ENCODE measurements around the gene BAHCC1.

The BAHCC1 gene

GRCh38 chr17:81444610-81445339 lies 49.5 kb downstream of the BAHCC1 start:
- Histone ChIP-seq H3K27ac (ENCODE audit: low read depth, low read length, poor library complexity, severe bottlenecking) (no peak overlapping the region), H3K79me2 (ENCODE audit: insufficient read depth, low read length) (no peaks in the 10 kb centered on the region), H3K4me2 (ENCODE audit: low read length) (no peak overlapping the region), H4K20me1 (ENCODE audit: insufficient read depth, low read length) (no peaks in the 10 kb centered on the region), H3K4me3 (ENCODE audit: low read depth, low read length, poor library complexity, severe bottlenecking) (no peak overlapping the region), H3K9me2 (ENCODE audit: low read depth, low read length) (no peaks in the 10 kb centered on the region), H3K36me3 (ENCODE audit: insufficient read depth, low read length) (no peaks in the 10 kb centered on the region), H3K4me1 (ENCODE audit: insufficient read depth, low read length, severe bottlenecking) (no peaks in the 10 kb centered on the region), H3K9ac (ENCODE audit: low read length) (no peak overlapping the region), H2AFZ (ENCODE audit: low read length) (no peak overlapping the region), H3K9me3 (ENCODE audit: low read length) (no peaks in the 10 kb centered on the region), H3F3A (ENCODE audit: insufficient read depth, low read length) (no peaks in the 10 kb centered on the region), H3K27me3 (ENCODE audit: insufficient read depth, low read length) (0 out of 2 replicates have a peak, but pooled peaks cover 4% of the 10 kb centered on the region)
- TF ChIP-seq EZH2 (IDR thresholded peaks at IDR 0.05; ENCODE audit: borderline replicate concordance, low read length) (no peak), CTCF (IDR thresholded peaks at IDR 0.05; ENCODE audit: low read length) (no peak)

- Histone ChIP-seq H3K9me2 (ENCODE audit: low read depth, low read length) (no peaks in the 10 kb centered on the region), H3K79me2 (ENCODE audit: insufficient read depth, low read length) (no peaks in the 10 kb centered on the region), H3F3A (ENCODE audit: insufficient read depth, low read length) (no peaks in the 10 kb centered on the region), H2AFZ (ENCODE audit: low read length) (no peak overlapping the region), H3K9me3 (ENCODE audit: low read length) (no peaks in the 10 kb centered on the region), H3K4me3 (ENCODE audit: low read depth, low read length, poor library complexity, severe bottlenecking) (no peak overlapping the region), H4K20me1 (ENCODE audit: insufficient read depth, low read length) (no peaks in the 10 kb centered on the region), H3K4me1 (ENCODE audit: insufficient read depth, low read length, severe bottlenecking) (no peaks in the 10 kb centered on the region), H3K27me3 (ENCODE audit: insufficient read depth, low read length) (0 out of 2 replicates have a peak, but pooled peaks cover 12% of the 10 kb centered on the region), H3K9ac (ENCODE audit: low read length) (no peak overlapping the region), H3K4me2 (ENCODE audit: low read length) (no peak overlapping the region), H3K36me3 (ENCODE audit: insufficient read depth, low read length) (no peaks in the 10 kb centered on the region), H3K27ac (ENCODE audit: low read depth, low read length, poor library complexity, severe bottlenecking) (no peak overlapping the region)
- TF ChIP-seq CTCF (IDR thresholded peaks at IDR 0.05; ENCODE audit: low read length) (no peak), EZH2 (IDR thresholded peaks at IDR 0.05; ENCODE audit: borderline replicate concordance, low read length) (no peak)
Observed at GRCh38 chr17:81445642-81446503, 50.6 kb downstream of the BAHCC1 start.

GRCh38 chr17:81447331-81447933 lies 52.2 kb downstream of the BAHCC1 start:
- H3F3A ChIP-seq (ENCODE audit: insufficient read depth, low read length) = no peaks in the 10 kb centered on the region
- no peak for TF ChIP-seq CTCF (IDR thresholded peaks at IDR 0.05; ENCODE audit: low read length)
- no peak for TF ChIP-seq EZH2 (IDR thresholded peaks at IDR 0.05; ENCODE audit: borderline replicate concordance, low read length)
- no peaks in the 10 kb centered on the region for H4K20me1 ChIP-seq (ENCODE audit: insufficient read depth, low read length)
- no peak overlapping the region for H2AFZ ChIP-seq (ENCODE audit: low read length)
- H3K4me3 ChIP-seq (ENCODE audit: low read depth, low read length, poor library complexity, severe bottlenecking) = no peak overlapping the region
- no peaks in the 10 kb centered on the region for H3K79me2 ChIP-seq (ENCODE audit: insufficient read depth, low read length)
- peaks cover 9% of the 10 kb centered on the region; the same call in 1 of the 2 replicates for H3K27me3 ChIP-seq (ENCODE audit: insufficient read depth, low read length)
- H3K4me2 ChIP-seq (ENCODE audit: low read length) = no peak overlapping the region
- H3K9ac ChIP-seq (ENCODE audit: low read length) = no peak overlapping the region
- H3K9me3 ChIP-seq (ENCODE audit: low read length) = no peaks in the 10 kb centered on the region
- no peaks in the 10 kb centered on the region for H3K9me2 ChIP-seq (ENCODE audit: low read depth, low read length)
- H3K4me1 ChIP-seq (ENCODE audit: insufficient read depth, low read length, severe bottlenecking) = no peaks in the 10 kb centered on the region
- H3K27ac ChIP-seq (ENCODE audit: low read depth, low read length, poor library complexity, severe bottlenecking) = no peak overlapping the region
- H3K36me3 ChIP-seq (ENCODE audit: insufficient read depth, low read length) = no peaks in the 10 kb centered on the region

All from OCI-LY1 (cell line).